Lower lobe of right lung (tissue), 2 donors: ENCODE data around the gene TNFRSF6B. TPM values are rescaled to one million over a fixed set of nuclear protein-coding genes. Genes with fewer than 3 reads are reported as not detected.

Experiments
- ATAC-seq, 2 donors: fragments of 200-7000 bp; cut with Tn5 transposase; one replicate each; pipeline ENCODE4 v1.9.1; 2020 to 2022; ENCODE audit warnings: mild to moderate bottlenecking in 2 of 2, moderate library complexity in 2 of 2
- DNase-seq: peaks from one replicate; pipeline ENCODE4 v3.0.0-alpha.2; 2020
- H3K27ac ChIP-seq: fragments of 200-600 bp; one replicate; pipeline ENCODE4 v1.8.0; 2022
- H3K27me3 ChIP-seq: fragments of 200-600 bp; one replicate; pipeline ENCODE4 v1.8.0; 2022; ENCODE audit warnings: low read depth
- H3K36me3 ChIP-seq: fragments of 200-600 bp; one replicate; pipeline ENCODE4 v1.8.0; 2022; ENCODE audit warnings: mild to moderate bottlenecking
- H3K4me1 ChIP-seq: fragments of 200-600 bp; one replicate; pipeline ENCODE4 v1.8.0; 2022
- H3K4me3 ChIP-seq: fragments of 200-600 bp; one replicate; pipeline ENCODE4 v1.8.0; 2022; ENCODE audit warnings: mild to moderate bottlenecking
- H3K9me3 ChIP-seq: fragments of 200-600 bp; one replicate; pipeline ENCODE4 v1.8.0; 2022
- CTCF ChIP-seq: fragments of 200-600 bp; IDR thresholded peaks from one replicate; pipeline ENCODE4 v1.8.0; 2022; ENCODE audit warnings: antibody characterized with exemption, mild to moderate bottlenecking
- intact Hi-C: fragments of 100-400 bp; cut with DNase I; formaldehyde crosslinking; loops from one replicate; pipeline ENCODE4 v1.11.0; 2022
- total RNA-seq: library from RNA; stranded (reverse); fragmentation: NEBNext Ultra II Directional; extraction: Animal tissue kit (Norgen Biotek cat#: 25700); gene quantifications from one replicate; pipeline ENCODE4 v1.2.1, GENCODE V29; 2021
- donor health status: DM: no; HTN: yes; CAD: no; lungs with severe emphysema.

The TNFRSF6B gene
- total RNA-seq, 1 donor from 2014 or later = 5.3 TPM

GRCh38 chr20:63746751-63747315 is 50.4 kb downstream of the TNFRSF6B start:
- Histone ChIP-seq H3K36me3 (peaks cover 31% of the 10 kb centered on the region), H3K9me3 (no peaks in the 10 kb centered on the region), H3K27ac (no peak overlapping the region), H3K4me1 (peaks cover 4% of the 10 kb centered on the region), H3K27me3 (no peaks in the 10 kb centered on the region), H3K4me3 (no peak overlapping the region)
- DNase-seq (no peak), ATAC-seq (no peak)
- no peak for TF ChIP-seq CTCF
- intact Hi-C loops = no loop called here

- no peak for TF ChIP-seq CTCF
- DNase-seq = no peak
- H3K4me1 ChIP-seq = no peaks in the 10 kb centered on the region
- H3K36me3 ChIP-seq = peaks cover 26% of the 10 kb centered on the region
- intact Hi-C loops = no loop called here
- H3K4me3 ChIP-seq = no peak overlapping the region
- no peak overlapping the region for H3K27ac ChIP-seq
- ATAC-seq = no peak
- no peaks in the 10 kb centered on the region for H3K27me3 ChIP-seq
- no peaks in the 10 kb centered on the region for H3K9me3 ChIP-seq
Observed at GRCh38 chr20:63747622-63748069, 51.2 kb downstream of the TNFRSF6B start.

Other genes with a start within 250 kb of the TNFRSF6B start
- not detected for gene KCNQ2, start 224.0 kb upstream of the TNFRSF6B start, total RNA-seq
- 0.77 TPM for gene EEF1A2, start 197.6 kb upstream of the TNFRSF6B start, total RNA-seq
- gene PPDPF, start 175.9 kb upstream of the TNFRSF6B start, total RNA-seq = 305 TPM
- 4.2 TPM for gene PTK6, start 159.3 kb upstream of the TNFRSF6B start, total RNA-seq
- gene SRMS, start 148.9 kb upstream of the TNFRSF6B start, total RNA-seq = not detected
- gene FNDC11, start 142.5 kb upstream of the TNFRSF6B start, total RNA-seq = 1.3 TPM
- gene HELZ2, start 122.4 kb upstream of the TNFRSF6B start, total RNA-seq = 59.6 TPM
- 9.7 TPM for gene GMEB2, start 69.6 kb upstream of the TNFRSF6B start, total RNA-seq
- 12.1 TPM for gene STMN3, start 43.2 kb upstream of the TNFRSF6B start, total RNA-seq
- 23.8 TPM for gene RTEL1, start 38.3 kb upstream of the TNFRSF6B start, total RNA-seq
- 44.3 TPM for gene ARFRP1, start 11.3 kb downstream of the TNFRSF6B start, total RNA-seq
- gene ZGPAT, start 11.4 kb downstream of the TNFRSF6B start, total RNA-seq = 27.2 TPM
- gene LIME1, start 40.0 kb downstream of the TNFRSF6B start, total RNA-seq = 8.7 TPM
- gene SLC2A4RG, start 43.1 kb downstream of the TNFRSF6B start, total RNA-seq = 50.5 TPM
- 9.9 TPM for gene ZBTB46, start 134.6 kb downstream of the TNFRSF6B start, total RNA-seq
- not detected for gene ABHD16B, start 164.8 kb downstream of the TNFRSF6B start, total RNA-seq
- gene TPD52L2, start 168.6 kb downstream of the TNFRSF6B start, total RNA-seq = 76.9 TPM
- gene DNAJC5, start 198.5 kb downstream of the TNFRSF6B start, total RNA-seq = 54.5 TPM